Panc1 (cell line): ENCODE results near the gene FAM219B. TPM values are rescaled to one million over a fixed set of nuclear protein-coding genes. Genes with fewer than 3 reads are reported as not detected.

Source experiments
- ATAC-seq: fragments of 200-7000 bp; cut with Tn5 transposase; 2 replicates; pipeline ENCODE4 v1.9.1; 2020; ENCODE audit warnings: mild to moderate bottlenecking, moderate library complexity
- BruUV-seq: library from RNA; stranded (reverse); fragments of 400-500 nt; replicated peaks from 2 replicates; lab custom pipeline; 2021; lab: Mats Ljungman, UMichigan
- CTCF ChIA-PET: fragments of 300-600 bp; sonication (Branson Sonifier 250); formaldehyde crosslinking; loops from one replicate; lab custom pipeline; 2022; ENCODE audit warnings: antibody characterized with exemption; lab: Charles Lee
- POLR2A ChIA-PET: fragments of 300-600 bp; sonication (Branson Sonifier 250); formaldehyde crosslinking; loops from one replicate; lab custom pipeline; 2022; ENCODE audit warnings: antibody characterized with exemption; lab: Charles Lee
- DNase-seq: peaks from one replicate; pipeline ENCODE4 v3.0.0-alpha.2; 2010; ENCODE audit warnings: low read depth, low spot score
- H3K27ac ChIP-seq: 2 replicates; pipeline ENCODE4 v1.5.1; 2011; ENCODE audit warnings: mild to moderate bottlenecking, low read length, inconsistent platforms
- H3K27me3 ChIP-seq: fragments of 200-500 bp; sonication (Bioruptor generic); 2 replicates; pipeline ENCODE4 v1.6.0; 2014; ENCODE audit warnings: low read length, inconsistent platforms; ENCODE audit not compliant: control insufficient read depth, insufficient read depth
- H3K36me3 ChIP-seq: fragments of 200-500 bp; sonication (Bioruptor generic); 2 replicates; pipeline ENCODE4 v1.5.1; 2014; ENCODE audit warnings: inconsistent platforms, mild to moderate bottlenecking, low read length, moderate library complexity; ENCODE audit not compliant: control insufficient read depth, insufficient read depth
- H3K4me1 ChIP-seq: 2 replicates; pipeline ENCODE4 v1.5.1; 2011; ENCODE audit warnings: inconsistent platforms, mild to moderate bottlenecking, low read length, moderate library complexity; ENCODE audit not compliant: control insufficient read depth, insufficient read depth
- H3K4me3 ChIP-seq, 2 experiments: 2 replicates each; pipeline ENCODE4 v1.5.1; 2011 to 2012; ENCODE audit warnings: low read depth in 2 of 2, low read length in 2 of 2, mild to moderate bottlenecking in 2 of 2, inconsistent platforms in 1 of 2, moderate library complexity in 1 of 2
- H3K9me3 ChIP-seq: fragments of 200-500 bp; sonication (Bioruptor generic); 2 replicates; pipeline ENCODE4 v1.5.1; 2014; ENCODE audit warnings: low read depth, mild to moderate bottlenecking, inconsistent platforms, low read length, moderate library complexity; ENCODE audit not compliant: control insufficient read depth, insufficient read depth
- CTCF ChIP-seq: fragments of 450-650 bp; IDR thresholded peaks from 2 replicates; pipeline ENCODE4 v1.5.1; 2017; ENCODE audit warnings: mild to moderate bottlenecking
- POLR2AphosphoS5 ChIP-seq: IDR thresholded peaks from 2 replicates; pipeline ENCODE4 v1.6.1; 2012; ENCODE audit warnings: mild to moderate bottlenecking, low read depth, low read length, moderate library complexity
- REST ChIP-seq, 2 experiments: IDR thresholded peaks; 2 replicates each; pipeline ENCODE4 v1.6.1; 2011 to 2012; ENCODE audit warnings: low read depth in 2 of 2, control low read depth in 1 of 2, low read length in 1 of 2, mild to moderate bottlenecking in 1 of 2, moderate library complexity in 1 of 2; ENCODE audit not compliant: insufficient read depth in 1 of 2
- SIN3A ChIP-seq: IDR thresholded peaks from 2 replicates; pipeline ENCODE4 v1.6.1; 2012; ENCODE audit warnings: low read depth, mild to moderate bottlenecking, low read length, moderate library complexity, borderline replicate concordance; ENCODE audit not compliant: insufficient read depth
- TCF7L2 ChIP-seq: IDR thresholded peaks from 2 replicates; pipeline ENCODE4 v1.6.1; 2011; ENCODE audit warnings: mild to moderate bottlenecking, low read depth, low read length, inconsistent platforms
- in situ Hi-C: cut with HindIII; loops from 2 replicates; pipeline ENCODE4 v1.10.0; 2016; ENCODE audit warnings: low sequenced_read_pairs, low pct_unique_long_range_greater_than_20kb
- intact Hi-C: fragments of 100-400 bp; cut with micrococcal nuclease; formaldehyde crosslinking; loops from one replicate; pipeline ENCODE4 v1.10.0; 2022; ENCODE audit not compliant: unreplicated experiment
- total RNA-seq: library from RNA; stranded (reverse); gene quantifications from one replicate; pipeline ENCODE4 v1.2.1, GENCODE V29; 2021; ENCODE audit not compliant: unreplicated experiment

FAM219B gene
- total RNA-seq, 1 experiment from 2014 or later: 68.6 TPM

- no peak for ATAC-seq
- no peak overlapping the region; the same call in 1 of the 2 replicates for H3K27ac ChIP-seq
- H3K4me3 ChIP-seq: no peak overlapping the region
- ChIA-PET POLR2A (no interaction called here), CTCF (no interaction called here)
- H3K9me3 ChIP-seq: no peaks in the 10 kb centered on the region
- BruUV-seq: no TSS peak
- in situ Hi-C loops (no loop called here), intact Hi-C loops (no loop called here)
- TF ChIP-seq REST (IDR thresholded peaks at IDR 0.05; ENCODE audit: insufficient read depth in 1 of 2, low read depth in 2 of 2, low read length in 1 of 2) (no peak), TCF7L2 (no peak), CTCF (no peak), POLR2AphosphoS5 (no peak), SIN3A (no peak)
- H3K36me3 ChIP-seq: no peaks in the 10 kb centered on the region
- no peak for DNase-seq
- no peaks in the 10 kb centered on the region for H3K27me3 ChIP-seq
- peaks cover 22% of the 10 kb centered on the region for H3K4me1 ChIP-seq
These were observed 39.1 kb downstream of the FAM219B start for GRCh38 chr15:74867466-74868038.

- TF ChIP-seq POLR2AphosphoS5: no peak
- Histone ChIP-seq H3K36me3 (no peaks in the 10 kb centered on the region), H3K4me3 (no peak overlapping the region), H3K27ac (no peak overlapping the region), H3K4me1 (peaks cover 21% of the 10 kb centered on the region), H3K9me3 (no peaks in the 10 kb centered on the region), H3K27me3 (no peaks in the 10 kb centered on the region)
- ATAC-seq (no peak), DNase-seq (no peak)
- no TSS peak for BruUV-seq
- intact Hi-C loops: no loop called here
- in situ Hi-C loops: no loop called here
- ChIA-PET POLR2A (no interaction called here), CTCF (interaction anchor here (0.6 kb wide), 1 partner anchor 86 kb away, joined by 4 read pairs; no protein-coding TSS in a partner anchor)
These were observed 40.6 kb downstream of the FAM219B start for GRCh38 chr15:74866090-74866489.

- ATAC-seq (no peak), DNase-seq (no peak)
- in situ Hi-C loops: no loop called here
- H3K36me3 ChIP-seq: no peaks in the 10 kb centered on the region
- H3K27me3 ChIP-seq: no peaks in the 10 kb centered on the region
- no TSS peak for BruUV-seq
- H3K4me3 ChIP-seq: no peak overlapping the region
- ChIA-PET CTCF (interaction anchor here (0.7 kb wide), 1 partner anchor 13 kb away, joined by 6 read pairs; no protein-coding TSS in a partner anchor), POLR2A (interaction anchor here (0.7 kb wide), 1 partner anchor 8 kb away, joined by 7 read pairs; no protein-coding TSS in a partner anchor)
- H3K27ac ChIP-seq: no peak overlapping the region
- H3K4me1 ChIP-seq: peaks cover 13% of the 10 kb centered on the region
- no peak for TF ChIP-seq TCF7L2
- no peak for TF ChIP-seq POLR2AphosphoS5
- no peak for TF ChIP-seq SIN3A
- TF ChIP-seq REST (IDR thresholded peaks at IDR 0.05; ENCODE audit: insufficient read depth in 1 of 2, low read depth in 2 of 2, low read length in 1 of 2): no peak
- TF ChIP-seq CTCF: no peak
- no peaks in the 10 kb centered on the region for H3K9me3 ChIP-seq
- intact Hi-C loops: no loop called here
These were observed 41.3 kb downstream of the FAM219B start for GRCh38 chr15:74865316-74865715.
